Ovary (tissue), 3 donors: ENCODE data around the gene B4GALT3.

Experiments used
- POLR2A ChIP-seq: fragments of 450-650 bp; IDR thresholded peaks from one replicate; pipeline ENCODE4 v1.6.1; 2017; ENCODE audit warnings: antibody characterized with exemption, mild to moderate bottlenecking, moderate library complexity
- TF ChIP-seq, protein P1 (sequence below), 3 donors: fragments of 450-650 bp in 2 of 3; fragments of 200-600 bp in 1 of 3; IDR thresholded peaks; one replicate each; pipeline versions ENCODE4 v1.5.1 to v1.8.0; 2016 to 2022; ENCODE audit warnings: antibody characterized with exemption in 3 of 3, mild to moderate bottlenecking in 1 of 3
- donor health status: DM: no; HTN: no; CAD: no.

DNA sequence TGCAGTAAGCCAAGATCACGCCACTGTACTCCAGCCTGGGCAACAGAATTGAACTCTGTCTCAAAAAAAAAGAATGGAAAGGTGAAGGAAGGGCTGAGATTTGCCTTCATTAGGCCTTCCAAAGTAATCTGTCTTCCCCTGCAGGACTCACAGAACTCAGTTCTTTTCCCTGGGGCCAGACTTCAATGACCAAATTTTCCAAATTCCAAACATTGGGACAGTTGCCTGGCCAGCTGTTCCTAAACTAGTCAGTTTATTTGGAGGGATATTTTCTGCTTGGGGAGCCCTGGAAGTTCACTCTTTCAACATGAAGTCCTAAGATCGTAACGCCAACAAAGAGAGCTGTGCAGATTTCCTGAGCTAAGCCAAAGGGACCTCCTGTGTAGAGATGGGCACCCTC is 39.4 kb downstream of the B4GALT3 start:
- TF ChIP-seq POLR2A = no peak
- TF ChIP-seq, protein P1, sequence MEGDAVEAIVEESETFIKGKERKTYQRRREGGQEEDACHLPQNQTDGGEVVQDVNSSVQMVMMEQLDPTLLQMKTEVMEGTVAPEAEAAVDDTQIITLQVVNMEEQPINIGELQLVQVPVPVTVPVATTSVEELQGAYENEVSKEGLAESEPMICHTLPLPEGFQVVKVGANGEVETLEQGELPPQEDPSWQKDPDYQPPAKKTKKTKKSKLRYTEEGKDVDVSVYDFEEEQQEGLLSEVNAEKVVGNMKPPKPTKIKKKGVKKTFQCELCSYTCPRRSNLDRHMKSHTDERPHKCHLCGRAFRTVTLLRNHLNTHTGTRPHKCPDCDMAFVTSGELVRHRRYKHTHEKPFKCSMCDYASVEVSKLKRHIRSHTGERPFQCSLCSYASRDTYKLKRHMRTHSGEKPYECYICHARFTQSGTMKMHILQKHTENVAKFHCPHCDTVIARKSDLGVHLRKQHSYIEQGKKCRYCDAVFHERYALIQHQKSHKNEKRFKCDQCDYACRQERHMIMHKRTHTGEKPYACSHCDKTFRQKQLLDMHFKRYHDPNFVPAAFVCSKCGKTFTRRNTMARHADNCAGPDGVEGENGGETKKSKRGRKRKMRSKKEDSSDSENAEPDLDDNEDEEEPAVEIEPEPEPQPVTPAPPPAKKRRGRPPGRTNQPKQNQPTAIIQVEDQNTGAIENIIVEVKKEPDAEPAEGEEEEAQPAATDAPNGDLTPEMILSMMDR (IDR thresholded peaks at IDR 0.05) = no peak
